D721Med (cell line): ENCODE results near the gene SDK1.

Experiments used
- DNase-seq: peaks from one replicate; pipeline ENCODE4 v3.0.0; 2011; ENCODE audit warnings: low spot score; ENCODE audit not compliant: insufficient read length
- FAIRE-seq: peaks from 2 replicates; lab custom pipeline; 2011; peaks lifted over from hg19 to GRCh38; lab: Jason Lieb, UNC
- CTCF ChIP-seq: IDR thresholded peaks from 2 replicates; pipeline ENCODE4 v1.5.1; 2012; ENCODE audit warnings: mild to moderate bottlenecking, control low read depth; ENCODE audit not compliant: insufficient read depth; ENCODE audit errors: missing control alignments

The SDK1 gene

DNA sequence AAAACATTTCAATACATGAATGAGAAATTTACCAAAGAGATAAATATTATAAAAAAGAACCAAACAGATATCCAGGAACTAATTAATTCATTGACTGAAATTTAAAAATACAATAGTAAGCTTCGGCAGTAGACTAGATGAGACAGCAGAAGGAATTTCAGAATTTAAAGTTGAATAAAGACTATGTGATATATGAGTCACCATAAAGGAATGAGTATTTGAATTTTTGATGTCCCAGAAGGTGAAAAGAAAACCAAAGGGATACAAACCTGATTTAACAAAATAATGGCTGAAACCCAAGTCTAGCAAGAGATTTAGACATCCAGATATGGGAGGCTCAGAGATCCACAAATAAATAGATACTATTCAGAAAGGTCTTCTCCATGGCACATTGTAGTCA lies 757.1 kb downstream of the SDK1 start:
- DNase-seq (no peak), FAIRE-seq (no peak)
- TF ChIP-seq CTCF, result no peak

DNA sequence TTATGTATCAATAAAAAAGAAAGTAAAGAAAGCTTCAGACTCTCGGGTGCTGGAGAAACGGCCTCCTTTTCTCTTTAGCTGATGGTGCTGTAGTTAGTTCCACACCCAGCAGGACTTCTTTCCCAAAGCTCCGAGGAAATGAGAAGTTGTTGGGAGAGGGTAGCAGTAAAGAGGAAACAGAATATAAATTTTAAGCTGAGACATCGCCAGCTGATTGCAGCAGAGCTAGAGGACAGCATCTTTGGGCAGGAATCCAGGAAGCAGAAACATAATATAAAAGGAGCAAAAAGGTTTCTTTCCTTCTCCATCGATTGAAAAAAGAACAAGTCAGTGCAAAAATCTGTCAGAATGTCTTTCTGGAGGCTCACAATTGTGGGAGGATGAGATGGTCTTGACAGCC lies 764.1 kb downstream of the SDK1 start:
- FAIRE-seq (no peak), DNase-seq (no peak)
- no peak for TF ChIP-seq CTCF

DNA sequence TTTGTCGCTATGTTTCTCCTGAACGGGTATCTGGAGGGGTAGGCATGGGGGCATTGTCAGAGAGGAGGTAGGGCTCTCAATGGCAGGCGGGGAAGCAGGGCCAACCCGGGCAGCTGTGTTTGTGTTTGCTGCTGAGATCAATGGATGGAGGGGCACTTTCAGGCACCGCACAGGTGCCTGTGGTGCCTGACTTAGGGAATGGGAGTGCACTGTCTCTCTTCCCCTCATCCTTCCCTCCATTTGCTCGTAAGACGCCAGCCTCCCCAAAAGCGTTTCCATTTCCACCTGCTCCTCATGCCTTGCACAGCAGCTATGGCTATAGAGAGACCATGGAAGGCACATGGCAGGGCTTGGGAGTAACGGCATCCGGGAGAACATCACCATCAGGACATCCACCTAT lies 765.2 kb downstream of the SDK1 start:
- FAIRE-seq (no peak), DNase-seq (no peak)
- TF ChIP-seq CTCF, result no peak

GRCh38 chr7:4066626-4067475 lies 765.8 kb downstream of the SDK1 start:
- DNase-seq, result no peak
- TF ChIP-seq CTCF, result no peak
- no peak for FAIRE-seq

- TF ChIP-seq CTCF, result no peak
- no peak for FAIRE-seq
- DNase-seq, result no peak
Measured at GRCh38 chr7:4067476-4067760, 766.4 kb downstream of the SDK1 start.

DNA sequence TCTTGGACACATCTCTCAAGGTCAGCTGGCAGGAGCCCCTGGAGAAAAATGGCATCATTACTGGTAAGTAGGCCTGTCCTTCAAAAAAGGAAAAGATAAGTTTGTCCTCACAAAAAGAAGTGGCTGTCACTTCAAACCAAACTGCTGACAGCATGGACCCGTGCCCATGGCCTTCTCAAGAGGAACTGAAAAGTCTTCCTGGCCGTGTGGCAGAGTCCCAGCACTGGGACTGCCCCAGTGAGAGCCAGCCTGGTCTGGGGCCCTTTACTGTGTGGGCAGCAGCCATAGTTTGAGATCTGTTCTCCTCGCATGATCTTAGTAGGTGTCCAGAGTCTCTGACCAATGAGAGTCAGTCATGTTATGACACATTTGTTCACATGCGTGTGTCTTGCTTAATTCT lies 766.8 kb downstream of the SDK1 start:
- no peak for TF ChIP-seq CTCF
- no peak for FAIRE-seq
- no peak for DNase-seq

GRCh38 chr7:4068286-4068685 lies 767.2 kb downstream of the SDK1 start:
- FAIRE-seq (no peak), DNase-seq (no peak)

More at GRCh38 chr7:4068286-4068685, 767.2 kb downstream of the SDK1 start:
- no peak for TF ChIP-seq CTCF
